Natural killer cell (primary cell): ENCODE data around the gene ZCCHC8. TPM values are rescaled to one million over a fixed set of nuclear protein-coding genes. Genes with fewer than 3 reads are reported as not detected.
"Not testable (repeated sequence)": the region's sequence is repeated elsewhere in the genome, so short reads cannot be mapped to it uniquely, and the experiment has no call there.

Experiments used
- ATAC-seq, 3 donors: fragments of 150-1000 bp in 2 of 3; fragments of 200-7000 bp in 1 of 3; cut with Tn5 transposase; 1 replicate in 1 of 3; 2 replicates in 2 of 3; pipeline ENCODE4 v1.10.0; 2021; ENCODE audit warnings: mild to moderate bottlenecking in 2 of 3, moderate library complexity in 2 of 3
- DNase-seq, 2 donors: peaks; one replicate each; pipeline versions ENCODE4 v3.0.0 to v3.0.0-alpha.2; 2013 to 2021; ENCODE audit warnings: mixed read lengths in 1 of 2
- H3K27ac ChIP-seq: one replicate; pipeline ENCODE4 v1.5.1; 2013; ENCODE audit warnings: mild to moderate bottlenecking, low read length
- H3K27me3 ChIP-seq: one replicate; pipeline ENCODE4 v1.6.1; 2013; ENCODE audit warnings: low read length; ENCODE audit not compliant: control insufficient read depth, insufficient read depth
- H3K36me3 ChIP-seq: one replicate; pipeline ENCODE4 v1.6.1; 2013; ENCODE audit warnings: low read length; ENCODE audit not compliant: control insufficient read depth, insufficient read depth
- H3K4me1 ChIP-seq: one replicate; pipeline ENCODE4 v1.6.1; 2013; ENCODE audit warnings: low read length; ENCODE audit not compliant: control insufficient read depth, insufficient read depth
- H3K4me3 ChIP-seq: one replicate; pipeline ENCODE4 v1.5.1; 2013; ENCODE audit warnings: low read length
- H3K9me3 ChIP-seq: one replicate; pipeline ENCODE4 v1.6.1; 2013; ENCODE audit warnings: low read length; ENCODE audit not compliant: control insufficient read depth, insufficient read depth
- H3K27ac Mint-ChIP-seq, 2 donors: one replicate each; pipeline ENCODE4 v1.8.0; 2022; ENCODE audit warnings: mild to moderate bottlenecking in 2 of 2, mixed read lengths in 2 of 2, moderate library complexity in 1 of 2
- H3K27me3 Mint-ChIP-seq, 2 donors: one replicate each; pipeline ENCODE4 v1.8.0; 2022; ENCODE audit warnings: low read depth in 2 of 2, mixed read lengths in 2 of 2
- H3K36me3 Mint-ChIP-seq: one replicate; pipeline ENCODE4 v1.8.0; 2022; ENCODE audit warnings: mixed read lengths
- H3K4me1 Mint-ChIP-seq, 2 donors: one replicate each; pipeline ENCODE4 v1.8.0; 2022; ENCODE audit warnings: mixed read lengths in 2 of 2
- H3K4me3 Mint-ChIP-seq: one replicate; pipeline ENCODE4 v1.8.0; 2022; ENCODE audit warnings: mild to moderate bottlenecking, moderate library complexity, mixed read lengths
- H3K9me3 Mint-ChIP-seq, 2 donors: one replicate each; pipeline ENCODE4 v1.8.0; 2022; ENCODE audit warnings: mixed read lengths in 2 of 2
- CTCF ChIP-seq: fragments of 200-600 bp; IDR thresholded peaks from one replicate; pipeline ENCODE4 v1.8.0; 2022; ENCODE audit warnings: antibody characterized with exemption
- WGBS: methylation state at CpG from one replicate; pipeline ENCODE4 v1.1.7; 2013; ENCODE audit warnings: missing lambda C conversion rate; ENCODE audit not compliant: insufficient coverage; 5-methylcytosine and 5-hydroxymethylcytosine counted together
- intact Hi-C: fragments of 100-400 bp; cut with micrococcal nuclease; formaldehyde crosslinking; loops from one replicate; pipeline ENCODE4 v1.14.2; 2022
- total RNA-seq, 4 donors: library from RNA; stranded (reverse); fragments of 120-200 nt in 1 of 4; gene quantifications; one replicate each; pipeline versions ENCODE4 v1.2.3 to v1.2.4, GENCODE V29; 2013 to 2022

The ZCCHC8 gene
- total RNA-seq, 3 donors from 2014 or later (not counting 1 experiment from before 2014, with no cell fraction given): 57.7 to 71.6 (median 66.6) TPM

- H3K36me3 ChIP-seq: no peaks in the 10 kb centered on the region
- no peaks in the 10 kb centered on the region for H3K36me3 Mint-ChIP-seq
- ATAC-seq: no peak
- H3K4me1 Mint-ChIP-seq: peaks cover 7 to 8% of the 10 kb centered on the region in 2 donors
- no peak overlapping the region for H3K4me3 ChIP-seq
- DNase-seq: no peak
- WGBS: 76% methylated on average over 4 of the region's 4 CpGs
- no peaks in the 10 kb centered on the region for H3K9me3 Mint-ChIP-seq
- H3K4me3 Mint-ChIP-seq: no peak overlapping the region
- intact Hi-C loops: no loop called here
- no peaks in the 10 kb centered on the region for H3K9me3 ChIP-seq
- TF ChIP-seq CTCF: no peak
- H3K27me3 Mint-ChIP-seq: no peaks in the 10 kb centered on the region
- H3K27ac Mint-ChIP-seq: no peak overlapping the region
- no peaks in the 10 kb centered on the region for H3K27me3 ChIP-seq
- H3K4me1 ChIP-seq: no peaks in the 10 kb centered on the region
- no peak overlapping the region for H3K27ac ChIP-seq
Measured at GRCh38 chr12:122467983-122468382, 32.7 kb downstream of the ZCCHC8 start.

GRCh38 chr12:122464317-122465042, 36.3 kb downstream of the ZCCHC8 start:
- H3K4me3 Mint-ChIP-seq, H3K36me3 Mint-ChIP-seq, H3K4me1 ChIP-seq, H3K27ac ChIP-seq, ATAC-seq, H3K4me3 ChIP-seq, intact Hi-C loops, DNase-seq, H3K36me3 ChIP-seq, H3K9me3 Mint-ChIP-seq, H3K4me1 Mint-ChIP-seq, H3K27me3 ChIP-seq, H3K27ac Mint-ChIP-seq, H3K9me3 ChIP-seq, H3K27me3 Mint-ChIP-seq: not testable (repeated sequence)
- 89% methylated on average over 13 of the region's 17 CpGs for WGBS

- Mint-ChIP-seq H3K27me3 (no peaks in the 10 kb centered on the region), H3K4me3 (no peak overlapping the region), H3K9me3 (no peaks in the 10 kb centered on the region), H3K4me1 (no peaks in the 10 kb centered on the region), H3K36me3 (no peaks in the 10 kb centered on the region), H3K27ac (no peak overlapping the region)
- WGBS: 80% methylated on average over 2 of the region's 2 CpGs
- ATAC-seq (no peak), DNase-seq (no peak)
- intact Hi-C loops: no loop called here
- Histone ChIP-seq H3K36me3 (no peaks in the 10 kb centered on the region), H3K27me3 (no peaks in the 10 kb centered on the region), H3K4me3 (no peak overlapping the region), H3K4me1 (no peaks in the 10 kb centered on the region), H3K9me3 (no peaks in the 10 kb centered on the region), H3K27ac (no peak overlapping the region)
- no peak for TF ChIP-seq CTCF
Measured at GRCh38 chr12:122460641-122461040, 40.1 kb downstream of the ZCCHC8 start.

- Mint-ChIP-seq H3K4me1 (no peaks in the 10 kb centered on the region), H3K9me3 (no peaks in the 10 kb centered on the region), H3K27ac (no peak overlapping the region), H3K36me3 (no peaks in the 10 kb centered on the region), H3K4me3 (no peak overlapping the region), H3K27me3 (no peaks in the 10 kb centered on the region)
- DNase-seq: no peak
- no peaks in the 10 kb centered on the region for H3K9me3 ChIP-seq
- no peak for ATAC-seq
- H3K4me3 ChIP-seq: no peak overlapping the region
- H3K27me3 ChIP-seq: no peaks in the 10 kb centered on the region
- TF ChIP-seq CTCF: no peak
- no peaks in the 10 kb centered on the region for H3K36me3 ChIP-seq
- 92% methylated on average over 7 of the region's 7 CpGs for WGBS
- no peak overlapping the region for H3K27ac ChIP-seq
- no peaks in the 10 kb centered on the region for H3K4me1 ChIP-seq
- intact Hi-C loops: no loop called here
Measured at GRCh38 chr12:122460061-122460460, 40.7 kb downstream of the ZCCHC8 start.
